Endometrial microvascular endothelial cells (primary cell): ENCODE data around the gene TENM3. TPM values are rescaled to one million over a fixed set of nuclear protein-coding genes. Genes with fewer than 3 reads are reported as not detected.

Source experiments
- in situ Hi-C: cut with HindIII; loops from 2 replicates; pipeline ENCODE4 v1.10.0; 2017; ENCODE audit warnings: low sequenced_read_pairs, low pct_unique_long_range_greater_than_20kb; ENCODE audit errors: inconsistent ontology term
- total RNA-seq: library from RNA; depleted of rRNA; stranded (reverse); fragments of >200 nt; gene quantifications from one replicate; pipeline ENCODE4 v1.2.3, GENCODE V29; 2015; ENCODE audit errors: inconsistent ontology term

The TENM3 gene
- total RNA-seq, 1 donor from 2014 or later, result 62.0 TPM

DNA sequence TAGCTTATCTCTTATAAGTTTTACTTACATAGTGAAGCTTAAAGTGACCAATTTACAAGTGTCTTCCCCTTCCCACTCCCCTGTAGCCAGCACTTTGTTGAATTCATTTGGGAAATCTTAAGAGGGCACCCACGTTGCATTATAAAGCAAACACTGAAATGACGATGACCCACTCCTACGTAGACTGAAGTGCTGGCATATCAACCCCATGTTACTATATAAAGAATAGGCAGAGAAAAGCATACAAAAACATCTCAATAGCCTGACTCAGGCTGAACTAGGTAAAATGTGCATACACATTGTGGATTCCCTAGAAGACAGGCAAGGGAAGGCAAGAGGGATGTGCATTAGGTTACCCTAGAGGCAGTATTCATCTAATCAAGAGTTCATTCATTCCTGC, 313.4 kb downstream of the TENM3 start:
- in situ Hi-C loops, result no loop called here

DNA sequence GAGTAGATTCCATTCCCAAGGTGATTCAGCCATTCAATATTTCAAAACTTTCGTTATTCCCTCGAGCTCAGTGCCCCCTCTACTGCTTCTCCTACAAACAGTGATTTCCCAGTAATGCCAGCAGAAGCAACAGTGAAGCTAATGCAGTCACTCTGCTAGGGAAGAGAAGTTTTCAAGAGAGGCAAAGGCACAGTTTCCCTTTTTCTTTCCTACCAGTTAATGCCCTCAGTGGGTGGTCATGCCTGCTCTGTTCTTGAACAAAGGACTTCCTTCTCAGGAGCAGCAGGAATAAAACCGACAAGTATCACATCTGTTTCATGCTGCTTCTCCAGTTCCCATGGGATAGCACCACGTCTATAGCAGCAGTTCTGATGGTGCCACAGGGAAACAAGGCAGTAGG, 317.2 kb downstream of the TENM3 start:
- in situ Hi-C loops, result no loop called here

GRCh38 chr4:182562350-182562749, 319.1 kb downstream of the TENM3 start:
- in situ Hi-C loops, result no loop called here

GRCh38 chr4:182564724-182565369, 321.6 kb downstream of the TENM3 start:
- in situ Hi-C loops, result no loop called here

GRCh38 chr4:182567119-182567518, 323.9 kb downstream of the TENM3 start:
- in situ Hi-C loops, result no loop called here

DNA sequence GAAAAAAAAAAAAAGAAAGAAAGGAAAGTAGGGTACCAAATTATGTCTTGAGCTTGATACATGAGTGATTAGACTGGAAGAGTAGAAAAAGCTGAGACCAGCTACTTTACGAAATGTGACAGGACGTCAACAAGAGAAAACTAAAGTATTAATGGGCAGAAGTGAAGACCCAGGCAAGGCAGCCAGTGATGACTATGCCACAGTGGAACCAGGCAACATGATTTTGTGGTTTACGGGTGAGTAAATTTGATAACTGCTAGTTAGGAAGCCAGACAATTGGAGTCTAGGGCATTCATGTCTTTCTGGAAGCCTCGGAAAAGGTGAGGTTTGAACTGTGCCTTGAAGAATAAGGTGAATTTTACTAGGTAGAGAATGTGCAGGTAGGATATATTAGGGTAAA, 326.4 kb downstream of the TENM3 start:
- in situ Hi-C loops, result no loop called here

DNA sequence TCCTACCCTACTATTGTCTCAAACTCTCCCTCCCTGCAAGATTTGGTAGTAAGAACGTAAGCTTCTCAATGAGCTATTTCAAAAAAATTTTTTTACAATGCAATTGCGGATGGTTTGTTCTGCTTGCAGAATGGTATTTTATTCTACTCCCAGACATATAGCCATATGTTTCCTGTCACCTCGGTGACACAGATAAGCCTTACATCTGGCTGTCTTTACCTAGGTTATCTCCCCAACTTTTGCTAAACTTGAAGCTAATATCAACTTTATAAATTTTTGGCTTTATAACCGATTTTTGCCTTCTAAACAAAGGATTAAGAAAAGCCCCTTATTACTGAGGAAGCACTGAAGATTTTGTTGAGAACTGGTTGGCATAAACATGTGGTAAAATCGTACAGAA, 331.5 kb downstream of the TENM3 start:
- in situ Hi-C loops, result no loop called here

GRCh38 chr4:182575225-182575624, 332.0 kb downstream of the TENM3 start:
- in situ Hi-C loops, result no loop called here

- in situ Hi-C loops, result no loop called here
Measured at GRCh38 chr4:182576601-182577289, 333.5 kb downstream of the TENM3 start.

DNA sequence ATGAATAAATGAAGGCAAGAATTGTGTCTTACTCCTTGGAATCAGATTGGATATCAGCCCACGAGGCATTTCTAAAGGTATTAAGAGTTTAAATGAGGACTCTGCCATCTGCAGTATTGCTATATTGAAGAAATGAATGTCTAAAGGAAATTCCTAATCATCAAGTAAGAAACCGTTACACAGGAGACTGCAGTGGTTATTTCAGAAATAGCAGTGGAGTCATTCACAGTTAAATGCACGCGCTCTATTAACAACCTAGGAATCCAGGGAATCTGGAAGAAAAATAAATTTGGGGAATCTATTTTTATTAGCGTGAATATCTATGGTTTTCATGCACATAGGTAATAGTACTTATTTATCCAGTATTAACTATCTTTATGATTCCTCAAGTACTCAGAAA, 334.2 kb downstream of the TENM3 start:
- in situ Hi-C loops, result no loop called here

GRCh38 chr4:182578402-182578801, 335.2 kb downstream of the TENM3 start:
- in situ Hi-C loops, result no loop called here

DNA sequence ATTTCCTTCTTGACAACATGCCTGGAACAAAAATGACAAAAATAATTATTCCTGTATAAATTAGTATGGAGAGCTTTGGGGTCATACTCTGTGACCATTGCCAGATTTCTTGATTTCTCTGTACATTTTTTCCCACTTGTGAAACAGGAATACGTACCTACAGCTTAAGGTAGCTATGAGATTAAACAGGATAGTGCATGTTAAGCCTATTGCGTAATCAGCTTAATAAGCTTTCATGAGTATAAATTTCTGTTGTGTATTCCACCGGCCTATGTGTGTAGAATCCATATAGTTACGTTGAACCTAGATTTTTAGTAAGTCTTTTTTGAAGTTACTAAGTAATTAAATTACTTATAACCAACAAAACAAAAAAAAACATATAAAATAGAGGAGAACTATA, 339.0 kb downstream of the TENM3 start:
- in situ Hi-C loops, result no loop called here

GRCh38 chr4:182583703-182584415, 340.7 kb downstream of the TENM3 start:
- in situ Hi-C loops, result no loop called here

GRCh38 chr4:182585321-182585720, 342.1 kb downstream of the TENM3 start:
- in situ Hi-C loops, result no loop called here

- in situ Hi-C loops, result no loop called here
Measured at GRCh38 chr4:182589100-182589499, 345.9 kb downstream of the TENM3 start.

DNA sequence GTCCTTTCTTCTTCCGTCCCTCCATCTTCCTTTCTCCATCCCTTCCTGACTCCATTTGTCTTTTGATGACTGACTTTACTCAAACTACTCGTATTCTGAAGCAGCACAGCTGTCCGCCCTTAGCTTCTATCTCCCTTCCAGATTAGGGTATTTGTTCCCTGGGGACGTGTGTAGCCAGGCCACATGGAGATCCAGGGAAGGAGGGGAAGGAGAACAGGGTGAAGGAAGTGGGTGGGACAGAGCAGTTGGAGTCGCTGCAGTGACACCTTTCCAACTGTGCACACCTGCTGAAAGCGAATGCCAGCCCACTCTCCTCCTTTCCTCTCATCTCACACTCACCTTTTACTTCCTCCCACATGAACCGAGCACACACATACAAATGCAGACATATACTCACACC, 350.2 kb downstream of the TENM3 start:
- in situ Hi-C loops, result no loop called here

GRCh38 chr4:182593864-182594263, 350.7 kb downstream of the TENM3 start:
- in situ Hi-C loops, result no loop called here

GRCh38 chr4:182600093-182600492, 356.9 kb downstream of the TENM3 start:
- in situ Hi-C loops, result no loop called here

- in situ Hi-C loops, result no loop called here
Measured at GRCh38 chr4:182600856-182601255, 357.7 kb downstream of the TENM3 start.

DNA sequence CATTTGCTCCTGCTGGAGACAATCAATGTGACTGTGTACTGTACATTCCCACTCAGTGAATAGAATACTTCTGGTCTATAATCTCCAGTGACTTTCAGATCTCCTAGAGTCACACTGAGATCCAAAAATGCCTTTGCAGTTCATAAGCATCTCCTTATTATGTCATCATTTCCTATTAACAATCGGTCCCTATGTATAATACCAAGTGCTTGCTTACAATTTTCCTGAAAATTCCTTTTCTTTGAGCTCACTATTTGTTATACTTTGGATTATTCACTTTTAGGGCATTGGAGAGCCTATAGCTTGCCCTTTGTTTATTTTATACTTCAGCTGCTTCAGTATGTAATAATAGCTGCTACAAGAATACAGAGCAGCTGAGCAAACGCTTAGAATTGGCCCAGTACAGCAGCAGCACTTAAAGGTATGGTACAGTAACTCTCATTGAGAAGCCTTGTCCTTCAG, 361.0 kb downstream of the TENM3 start:
- in situ Hi-C loops, result no loop called here
